ENCODE results near the gene TKTL1. TPM values are rescaled to one million over a fixed set of nuclear protein-coding genes. Genes with fewer than 3 reads are reported as not detected.

Gene TKTL1
- total RNA-seq, 1 donor from 2014 or later, result 1.0 TPM

GRCh38 chrX:154360155-154360713 is 64.6 kb downstream of the TKTL1 start:
- intact Hi-C loops (cut with micrococcal nuclease), result no loop called here

DNA sequence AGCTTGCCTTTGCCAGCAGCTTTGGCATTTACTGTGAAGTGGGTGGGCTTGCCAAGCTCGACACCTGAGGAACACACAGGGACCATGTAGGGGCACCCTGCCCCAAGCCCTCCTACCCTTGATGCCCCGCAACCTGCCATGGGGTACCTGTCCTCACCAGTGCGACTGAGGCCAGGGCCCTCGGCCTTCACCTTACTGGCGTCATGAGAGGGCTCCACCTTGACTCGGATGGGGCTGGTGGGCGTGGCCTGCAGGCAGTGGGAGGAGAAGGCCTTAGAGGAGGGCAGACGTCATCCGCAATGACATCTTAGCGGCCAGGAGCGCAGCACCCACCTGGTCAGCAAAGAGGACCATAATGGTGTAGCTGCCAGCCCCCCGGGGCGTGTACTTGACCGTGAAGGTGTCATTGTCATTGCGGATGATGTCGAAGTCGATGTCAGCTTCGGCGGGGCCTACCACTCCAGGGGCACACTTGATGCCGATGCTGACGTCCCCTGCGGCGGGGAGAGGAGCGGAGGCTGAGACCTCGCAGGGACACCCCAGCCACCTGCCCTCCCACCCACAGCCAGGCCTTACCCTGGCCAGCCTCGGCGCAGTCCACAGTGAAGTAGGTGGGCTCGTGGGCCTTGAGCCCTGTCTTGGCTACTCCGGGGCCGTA is 66.6 kb downstream of the TKTL1 start:
- intact Hi-C loops (cut with micrococcal nuclease), result no loop called here

DNA sequence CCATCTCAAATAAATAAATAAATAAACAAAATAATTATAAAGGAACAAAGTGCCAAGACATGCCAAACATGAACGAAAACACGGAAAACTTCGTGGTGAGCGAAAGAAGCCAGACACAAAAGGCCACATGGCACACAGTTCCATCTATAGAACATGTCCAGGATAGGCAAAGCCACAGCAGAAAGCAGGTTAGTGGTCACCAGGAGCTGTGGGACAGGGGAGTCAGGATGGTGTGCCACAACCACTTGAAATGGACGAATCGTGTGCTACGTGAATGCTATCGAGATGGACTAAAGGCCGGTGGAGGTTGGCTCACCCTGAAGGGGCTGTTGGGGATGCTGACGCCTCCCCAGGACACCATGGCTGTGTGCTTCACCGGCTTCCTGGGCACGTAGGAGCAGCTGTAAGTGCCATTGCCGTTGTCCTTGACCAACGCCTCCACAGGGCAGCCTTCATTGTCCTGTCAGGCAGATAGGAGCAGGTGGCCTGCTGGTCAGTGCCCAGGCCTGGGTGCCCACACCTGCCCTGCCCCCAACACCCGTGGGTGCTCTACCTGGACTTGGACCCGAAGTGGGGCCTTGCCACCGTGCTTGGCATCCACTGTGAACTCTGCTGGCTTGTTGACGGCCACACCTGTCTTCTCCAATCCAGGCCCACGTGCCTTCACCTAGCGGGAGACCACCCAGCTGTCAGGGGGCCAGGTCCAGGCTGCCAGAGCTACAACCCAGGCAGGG is 68.3 kb downstream of the TKTL1 start:
- intact Hi-C loops (cut with micrococcal nuclease), result no loop called here

DNA sequence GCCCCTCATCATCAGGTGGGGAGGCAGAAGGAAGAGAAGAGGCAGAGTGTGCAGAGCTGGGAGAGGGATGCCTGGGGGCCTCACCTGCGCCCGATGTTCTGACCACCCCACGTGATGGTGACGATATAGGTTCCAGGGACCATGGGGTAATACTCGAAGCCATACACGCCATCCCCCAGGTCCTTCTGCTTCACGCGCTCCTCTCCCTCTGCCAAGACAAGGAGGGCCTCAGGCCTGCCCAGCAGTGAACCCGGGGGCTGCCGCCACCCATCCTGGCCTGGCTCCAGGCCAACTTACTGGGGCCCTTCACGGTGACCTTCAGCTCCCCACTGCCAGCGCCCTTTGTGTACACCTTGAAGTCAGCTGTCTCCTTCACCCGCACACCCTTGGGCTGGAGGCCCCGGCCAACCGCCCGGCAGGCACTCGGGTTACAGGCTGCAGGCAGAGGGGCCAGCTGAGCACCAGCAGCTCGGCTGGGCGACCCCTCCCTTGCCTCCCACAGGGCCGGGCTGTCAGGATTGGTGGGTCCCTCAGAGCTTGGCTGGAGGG is 69.5 kb downstream of the TKTL1 start:
- intact Hi-C loops (cut with micrococcal nuclease), result no loop called here

GRCh38 chrX:154365997-154366665 is 70.5 kb downstream of the TKTL1 start:
- intact Hi-C loops (cut with micrococcal nuclease), result no loop called here

DNA sequence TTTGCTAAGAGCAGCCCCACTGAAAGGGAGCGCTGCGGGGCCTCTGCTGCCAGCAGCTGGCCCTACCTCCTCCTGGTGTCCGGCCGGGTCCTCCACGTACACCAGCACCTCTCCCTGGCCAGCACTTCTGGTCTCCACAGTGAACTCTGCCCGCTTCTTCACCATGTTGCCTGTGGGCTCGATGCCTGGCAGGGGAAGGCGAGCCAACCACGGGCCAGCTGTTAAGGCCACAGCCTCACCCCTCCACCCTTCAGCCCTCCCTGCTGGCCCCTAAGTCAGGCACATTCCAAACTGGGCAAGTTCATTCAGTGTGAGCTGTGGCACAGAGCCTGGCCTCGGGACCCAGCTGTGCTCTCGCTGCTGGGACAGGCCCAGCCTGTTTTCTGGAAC is 71.1 kb downstream of the TKTL1 start:
- intact Hi-C loops (cut with micrococcal nuclease), result no loop called here

DNA sequence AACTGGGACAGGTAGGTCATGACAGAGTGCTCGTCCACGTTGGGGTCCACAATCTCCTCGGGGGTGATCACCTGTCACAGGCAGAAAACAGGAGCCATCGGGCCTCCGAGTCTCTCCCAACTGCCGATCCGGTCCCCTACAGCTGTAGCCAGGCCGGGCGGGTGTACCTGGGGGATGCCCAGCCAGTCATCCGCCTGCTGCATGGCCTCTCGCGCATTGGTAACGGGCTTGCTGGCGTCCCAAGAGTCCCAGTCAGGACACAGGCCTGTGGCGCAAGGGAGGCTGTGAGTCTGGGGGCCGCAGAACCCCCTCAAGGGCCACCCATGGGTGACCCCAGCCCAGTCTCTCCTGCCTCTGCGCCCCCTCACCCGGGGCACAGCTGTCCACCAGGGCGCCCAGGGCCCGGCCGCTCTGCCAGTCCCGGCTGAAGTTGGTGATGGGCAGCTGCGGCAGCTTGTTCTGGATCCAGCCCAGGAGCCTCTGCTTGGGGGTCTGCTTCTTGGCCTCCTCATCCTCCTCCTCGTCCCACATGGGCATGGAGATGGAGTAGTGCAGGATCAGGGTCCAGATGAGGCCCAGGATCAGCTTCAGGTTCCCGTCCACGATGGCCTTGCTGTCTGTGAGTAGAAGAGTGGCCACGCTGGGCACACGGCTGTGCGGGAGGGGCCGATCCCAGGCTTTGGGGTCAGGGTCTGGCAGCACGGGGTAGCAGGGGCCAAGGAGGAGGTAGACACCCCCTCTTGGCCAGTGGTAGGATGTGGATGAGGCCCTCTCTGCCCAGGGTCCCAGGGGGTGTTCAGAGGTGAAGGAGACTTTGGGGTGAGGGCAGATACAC is 72.1 kb downstream of the TKTL1 start:
- intact Hi-C loops (cut with micrococcal nuclease), result no loop called here

DNA sequence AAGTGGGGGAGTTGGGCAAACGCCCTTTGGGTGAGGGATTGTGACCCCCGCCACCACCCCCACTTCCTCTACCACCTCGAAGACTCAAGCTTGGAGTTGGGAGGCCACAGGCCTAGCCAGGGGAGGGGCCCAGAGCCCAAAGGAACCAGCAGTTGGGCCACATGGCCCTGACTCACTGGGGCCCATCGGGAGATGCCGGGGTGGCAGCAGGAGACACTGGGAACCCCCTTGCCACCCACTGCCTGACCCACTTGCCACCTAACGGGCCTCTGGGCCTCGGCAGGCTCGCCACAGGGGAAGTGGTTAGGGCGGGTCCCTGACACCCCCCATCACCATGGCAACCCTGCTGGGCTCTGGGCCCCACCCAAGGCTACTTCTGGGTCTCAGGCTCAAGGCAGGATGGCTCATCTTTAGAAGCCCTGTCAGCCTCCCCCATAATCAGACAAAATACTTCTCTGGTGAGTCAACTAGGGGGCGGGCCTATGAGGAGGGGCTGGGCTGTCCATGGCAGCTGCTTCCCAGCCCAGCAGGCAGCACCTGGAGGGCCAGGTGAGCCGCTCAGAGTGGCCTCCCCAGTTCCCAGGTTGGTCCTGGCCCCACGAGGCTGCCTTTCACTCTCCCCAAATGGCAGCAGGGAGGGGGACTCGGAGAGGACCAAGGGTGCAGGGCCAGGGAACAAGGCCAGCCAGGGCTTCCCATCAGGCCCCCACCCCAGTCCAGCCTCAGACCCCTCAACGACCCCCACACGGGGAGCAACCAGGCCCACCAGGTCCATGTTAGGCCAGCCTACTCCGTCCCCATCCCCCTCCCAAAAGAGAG is 73.2 kb downstream of the TKTL1 start:
- intact Hi-C loops (cut with micrococcal nuclease), result loop anchor here (1.0 kb wide), 2 partner anchors 10 to 17 kb away; partner anchors contain the start of gene EMD

DNA sequence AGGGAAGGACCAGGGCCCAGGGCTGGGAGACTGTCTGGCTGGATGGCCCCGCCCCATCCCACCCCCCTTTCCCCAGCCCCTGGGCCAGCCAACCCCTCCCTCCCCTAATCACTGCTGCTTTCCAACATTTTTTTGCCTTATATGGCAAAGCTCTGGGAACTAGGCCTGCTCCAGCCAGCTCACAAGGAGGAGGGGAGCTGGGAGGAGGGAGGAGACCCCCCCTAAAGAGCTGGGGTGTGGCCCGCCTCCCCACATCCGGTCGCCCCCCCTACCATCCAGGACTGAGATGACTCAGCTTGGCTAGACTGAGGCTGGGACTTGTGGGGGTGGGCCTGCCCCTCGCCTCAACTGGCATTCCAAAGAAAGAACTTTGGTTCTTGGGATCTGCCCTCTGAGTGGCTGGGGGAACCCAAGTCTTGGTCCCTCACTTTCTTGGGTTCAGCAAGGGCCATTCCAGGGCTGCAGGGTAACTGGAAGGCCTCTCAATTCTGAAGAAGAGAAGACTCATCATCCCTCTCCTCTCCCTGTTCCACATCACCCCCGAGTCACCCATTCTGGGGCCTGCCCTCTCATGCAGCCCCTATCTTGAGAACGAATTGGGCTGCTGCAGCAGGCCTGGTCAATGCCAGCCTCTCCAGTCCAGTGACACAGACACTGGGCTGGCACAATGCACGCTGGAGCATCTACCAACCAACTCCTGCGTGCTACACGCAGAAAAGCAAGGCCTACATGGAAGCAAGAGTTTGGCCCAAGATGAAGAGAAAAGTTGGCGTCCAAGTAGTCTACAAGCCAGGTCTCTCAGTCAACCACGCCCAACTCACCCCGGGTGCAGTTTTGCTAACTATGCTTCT is 74.1 kb downstream of the TKTL1 start:
- intact Hi-C loops (cut with micrococcal nuclease), result loop anchor here (1.0 to 2.0 kb wide), 4 partner anchors 10 to 397 kb away; partner anchors contain the start of genes EMD, GDI1 and TMEM187

GRCh38 chrX:154370300-154371016 is 74.9 kb downstream of the TKTL1 start:
- intact Hi-C loops (cut with micrococcal nuclease), result loop anchor here (2.0 kb wide), 2 partner anchors 66 to 398 kb away; partner anchors contain the start of genes GDI1 and TMEM187

DNA sequence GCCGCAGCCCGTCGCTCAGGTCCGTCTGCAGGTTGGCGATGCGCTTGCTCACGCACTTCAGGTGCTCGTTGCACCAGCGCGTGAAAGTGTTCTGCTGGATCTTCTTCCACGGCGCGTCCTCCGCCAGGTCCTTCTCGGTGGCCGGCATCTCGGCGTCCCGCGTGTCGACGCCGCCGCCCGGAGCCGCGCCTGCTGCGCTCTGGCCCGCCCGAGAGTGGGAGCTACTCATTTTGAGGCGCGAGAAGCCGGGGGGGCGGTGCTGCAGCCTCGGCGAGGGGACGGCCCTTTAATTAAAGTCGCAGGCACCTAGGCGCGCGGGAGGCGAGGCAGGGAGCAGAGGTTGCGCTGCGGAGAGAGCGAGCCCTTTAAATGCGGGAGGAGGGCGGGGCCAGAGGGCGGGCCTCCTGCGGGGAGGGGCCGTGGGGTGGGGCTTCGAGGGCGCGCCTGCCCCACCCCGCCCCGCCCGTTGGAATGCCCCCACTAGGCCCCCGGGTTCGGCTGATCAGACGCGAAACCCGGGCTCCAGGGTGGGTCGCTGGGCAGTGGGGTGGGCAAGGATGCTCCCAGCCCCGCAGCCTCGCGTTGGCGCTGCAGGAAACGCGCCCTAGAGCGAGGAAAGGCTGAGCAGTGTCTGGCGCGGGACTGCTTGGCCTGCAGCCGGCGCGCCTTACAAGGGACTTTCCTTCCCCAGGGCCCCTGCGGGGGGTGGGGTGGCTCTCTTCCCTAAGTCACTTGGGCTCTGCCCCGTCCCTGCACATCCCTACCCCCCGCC is 75.6 kb downstream of the TKTL1 start:
- intact Hi-C loops (cut with micrococcal nuclease), result loop anchor here (2.0 kb wide), 2 partner anchors 66 to 398 kb away; partner anchors contain the start of genes GDI1 and TMEM187

DNA sequence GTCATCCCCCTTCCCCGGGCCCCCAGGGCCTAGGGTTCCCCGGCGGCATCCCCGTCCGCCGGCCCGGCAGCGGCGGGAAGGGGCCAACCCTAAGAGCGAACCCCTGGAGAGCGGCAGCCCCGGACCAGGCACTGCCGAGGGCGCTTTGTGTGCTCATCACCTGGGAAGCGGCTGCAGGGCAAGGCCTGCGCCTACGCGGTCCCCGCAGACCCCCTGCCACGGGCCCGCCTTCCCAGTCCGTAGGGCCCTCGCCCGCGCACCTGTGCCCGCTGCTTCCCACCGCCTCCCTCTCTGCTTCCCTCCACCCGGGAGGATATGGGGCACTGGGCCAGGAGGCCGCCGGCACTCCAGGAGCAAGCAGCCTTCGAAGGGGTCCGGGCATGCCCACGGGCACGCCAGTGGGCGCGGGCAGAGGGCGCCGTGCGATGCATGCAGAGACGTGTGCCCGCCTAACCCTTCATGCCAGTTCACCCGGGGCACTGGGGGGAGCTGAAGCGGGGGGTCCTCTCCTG is 76.2 kb downstream of the TKTL1 start:
- intact Hi-C loops (cut with micrococcal nuclease), result loop anchor here (2.0 kb wide), 2 partner anchors 65 to 399 kb away; partner anchors contain the start of genes GDI1 and TMEM187

DNA sequence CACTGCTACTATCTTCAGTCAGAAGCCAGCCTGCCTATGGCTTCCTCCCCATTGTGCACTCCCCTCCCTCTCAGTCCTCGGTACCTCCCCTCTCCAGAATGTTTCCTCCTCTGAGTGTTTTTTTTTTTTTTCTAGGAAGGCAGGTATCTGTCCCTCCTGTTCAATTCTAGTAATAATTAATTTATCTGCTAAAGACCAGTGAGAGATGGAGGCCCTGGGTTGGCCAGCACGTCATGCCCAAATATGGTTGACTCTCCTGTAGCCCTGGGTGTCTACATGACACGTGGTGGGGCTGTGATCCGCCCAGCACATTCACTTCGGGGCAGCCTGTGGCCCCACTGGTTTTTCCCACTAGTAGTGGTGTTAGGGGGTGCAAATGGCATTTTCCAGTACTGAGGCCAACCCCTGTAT is 77.0 kb downstream of the TKTL1 start:
- intact Hi-C loops (cut with micrococcal nuclease), result no loop called here

DNA sequence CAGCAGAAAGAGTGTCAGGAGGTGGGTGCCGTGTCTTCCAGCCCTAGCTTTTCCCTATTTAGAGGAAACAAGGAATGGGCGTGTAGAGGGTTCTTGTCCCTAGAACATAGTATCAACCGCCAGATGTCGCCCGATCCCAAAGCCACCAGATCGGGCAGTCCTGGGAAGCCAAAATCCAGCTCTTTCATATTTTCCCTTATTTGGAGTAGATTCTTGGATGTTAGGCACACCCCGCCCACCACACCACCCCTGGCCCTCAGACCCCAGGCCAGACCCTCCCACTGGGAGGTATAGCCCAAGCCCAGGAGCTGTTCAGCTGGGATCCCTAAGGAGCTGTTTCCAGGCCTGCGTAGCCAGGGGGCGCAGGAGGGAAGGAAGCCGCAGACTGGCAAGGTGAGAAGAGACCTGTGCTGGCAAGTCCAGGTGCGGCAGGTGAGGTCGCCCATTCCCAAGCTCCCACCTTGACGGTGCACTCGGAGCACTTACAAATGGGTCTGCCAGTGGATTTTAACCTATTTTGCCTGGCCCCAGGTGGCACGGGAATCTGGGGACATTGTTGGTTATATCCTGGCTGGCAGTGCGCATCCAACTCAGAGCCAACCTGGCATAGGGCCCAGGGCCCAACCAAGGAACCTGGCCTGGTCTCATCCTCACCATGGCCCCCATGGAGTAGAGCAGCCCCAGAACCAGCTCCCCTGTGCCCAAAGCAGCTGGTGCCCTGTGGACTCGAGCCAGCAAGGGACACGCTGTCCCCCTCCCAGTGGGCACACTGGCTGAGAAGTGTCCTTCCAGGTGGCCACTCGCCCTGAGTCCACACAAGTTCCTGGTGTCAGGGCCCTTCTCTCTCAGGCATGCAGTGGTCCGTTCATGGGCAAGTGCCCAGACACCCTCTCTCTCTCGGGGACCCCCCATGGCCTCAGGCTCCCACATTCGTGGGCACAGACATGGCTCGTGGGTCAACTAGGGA is 78.0 kb downstream of the TKTL1 start:
- intact Hi-C loops (cut with micrococcal nuclease), result no loop called here

- intact Hi-C loops (cut with micrococcal nuclease), result no loop called here
Observed at GRCh38 chrX:154374313-154375155, 78.9 kb downstream of the TKTL1 start, which contains the start of gene FLNA. Gene FLNA (minus strand): TSS chrX:154374634. CDS start chrX:154371245, 3,389 bp downstream.

All from T-helper 2 cell treated with Interferon-gamma antibody and Interleukin-4, amounts not matched to agents 100 ng/mL and 5 ng/mL, for 36 hours (primary cell).